A549 (cell line): ENCODE results near the gene DNAJB6. TPM values are rescaled to one million over a fixed set of nuclear protein-coding genes. Genes with fewer than 3 reads are reported as not detected.

Experiments used
- ATAC-seq, 2 experiments: fragments of 200-7000 bp in 1 of 2; fragments of >200 bp in 1 of 2; cut with Nextera tagmentation in 1 of 2; cut with Tn5 transposase in 1 of 2; 3 replicates each; pipeline versions ENCODE4 v1.8.0 to v1.9.1; 2018 to 2020; ENCODE audit warnings: mild to moderate bottlenecking in 1 of 2, moderate library complexity in 1 of 2
- CTCF ChIA-PET: fragments of 300-600 bp; sonication (Branson Sonifier 250); formaldehyde crosslinking; extraction: SDS; loops from one replicate; lab custom pipeline; 2021; ENCODE audit warnings: antibody characterized with exemption, inconsistent platforms; lab: Yijun Ruan, JAX
- POLR2A ChIA-PET: fragments of 350-600 bp; formaldehyde crosslinking; extraction: SDS; loops from one replicate; lab custom pipeline; 2021; ENCODE audit warnings: antibody characterized with exemption, inconsistent platforms; lab: Yijun Ruan, JAX
- DNase-seq, 2 experiments: peaks; one replicate each; pipeline versions ENCODE4 v3.0.0 to v3.0.0-alpha.2; 2011 to 2016; ENCODE audit warnings: low read depth in 1 of 2, low spot score in 1 of 2
- FAIRE-seq: peaks from 2 replicates; lab custom pipeline; 2011; peaks lifted over from hg19 to GRCh38; lab: Jason Lieb, UNC
- H3K27ac ChIP-seq, 2 experiments: fragments of >200 bp; sonication (Bioruptor Twin); formaldehyde crosslinking; 3 replicates each; pipeline ENCODE4 v1.5.1; 2016 to 2017
- H3K4me1 ChIP-seq: fragments of >200 bp; sonication (Bioruptor Twin); formaldehyde crosslinking; 3 replicates; pipeline ENCODE4 v1.6.1; 2016
- H3K4me2 ChIP-seq: fragments of >200 bp; sonication (Bioruptor Twin); formaldehyde crosslinking; 3 replicates; pipeline ENCODE4 v1.6.1; 2016
- H3K4me3 ChIP-seq: fragments of >200 bp; sonication (Bioruptor Twin); formaldehyde crosslinking; 3 replicates; pipeline ENCODE4 v1.5.1; 2016
- H3K9me3 ChIP-seq: fragments of >200 bp; sonication (Bioruptor Twin); formaldehyde crosslinking; 3 replicates; pipeline ENCODE4 v1.6.1; 2016
- BCL3 ChIP-seq: fragments of >200 bp; sonication (Bioruptor Twin); formaldehyde crosslinking; IDR thresholded peaks from 3 replicates; pipeline ENCODE4 v1.6.1; 2016
- BHLHE40 ChIP-seq: IDR thresholded peaks from 2 replicates; pipeline ENCODE4 v1.6.1; 2012; ENCODE audit warnings: low read depth, low read length, inconsistent platforms
- CBX2 ChIP-seq: fragments of 200-600 bp; sonication (generic); IDR thresholded peaks from 2 replicates; pipeline ENCODE4 v1.6.1; 2016; ENCODE audit warnings: low read depth, mild to moderate bottlenecking, borderline replicate concordance
- CEBPB ChIP-seq, 2 experiments: fragments of >200 bp in 1 of 2; sonication (Bioruptor Twin) in 1 of 2; formaldehyde crosslinking in 1 of 2; IDR thresholded peaks; 2 replicates each; pipeline ENCODE4 v1.6.1; 2012 to 2016
- CHD2 ChIP-seq: fragments of 150-350 bp; IDR thresholded peaks from 2 replicates; pipeline ENCODE4 v1.6.1; 2014; ENCODE audit warnings: low read length; ENCODE audit not compliant: partially characterized antibody
- E2F6 ChIP-seq: IDR thresholded peaks from 2 replicates; pipeline ENCODE4 v1.6.1; 2012; ENCODE audit warnings: low read depth, borderline replicate concordance
- FOSB ChIP-seq: fragments of 250-450 bp; sonication (Bioruptor Pico); IDR thresholded peaks from 2 replicates; pipeline ENCODE4 v1.5.0; 2020; ENCODE audit warnings: mild to moderate bottlenecking, moderate library complexity
- GATA3 ChIP-seq: IDR thresholded peaks from 2 replicates; pipeline ENCODE4 v1.6.1; 2012; ENCODE audit warnings: borderline replicate concordance
- HMGXB4 ChIP-seq: fragments of 250-450 bp; sonication (Bioruptor Pico); IDR thresholded peaks from 2 replicates; pipeline ENCODE4 v1.5.0; 2021; ENCODE audit warnings: mild to moderate bottlenecking, moderate library complexity, borderline replicate concordance
- HOXB5 ChIP-seq: fragments of 250-450 bp; sonication (Bioruptor Pico); IDR thresholded peaks from 2 replicates; pipeline ENCODE4 v1.5.0; 2020; ENCODE audit warnings: mild to moderate bottlenecking, moderate library complexity
- JUN ChIP-seq, 2 experiments: fragments of >200 bp; sonication (Bioruptor Twin); formaldehyde crosslinking; IDR thresholded peaks; 2 replicates in 1 of 2; 3 replicates in 1 of 2; pipeline ENCODE4 v1.6.1; 2016 to 2017
- KDM5A ChIP-seq: fragments of 200-600 bp; sonication (generic); IDR thresholded peaks from 2 replicates; pipeline ENCODE4 v1.6.1; 2016; ENCODE audit warnings: antibody characterized with exemption, mild to moderate bottlenecking
- PBX3 ChIP-seq: IDR thresholded peaks from 2 replicates; pipeline ENCODE4 v1.6.1; 2012
- POLR2A ChIP-seq: IDR thresholded peaks from 2 replicates; pipeline ENCODE4 v1.6.1; 2012; ENCODE audit warnings: mild to moderate bottlenecking, low read length
- RAD21 ChIP-seq, 2 experiments: fragments of >200 bp in 1 of 2; sonication (Bioruptor Twin) in 1 of 2; formaldehyde crosslinking in 1 of 2; IDR thresholded peaks in 1 of 2; conservative IDR thresholded peaks in 1 of 2; 2 replicates in 1 of 2; 3 replicates in 1 of 2; pipeline ENCODE4 v1.6.1; 2012 to 2018; ENCODE audit warnings: inconsistent platforms in 1 of 2
- RNF2 ChIP-seq: fragments of 200-600 bp; sonication (generic); IDR thresholded peaks from 2 replicates; pipeline ENCODE4 v1.6.1; 2016; ENCODE audit warnings: low read depth, mild to moderate bottlenecking, antibody characterized with exemption, moderate library complexity, borderline replicate concordance
- ZFP36 ChIP-seq: fragments of 450-650 bp; IDR thresholded peaks from 2 replicates; pipeline ENCODE4 v1.6.1; 2014; ENCODE audit warnings: borderline replicate concordance; ENCODE audit not compliant: partially characterized antibody
- ZNF302 ChIP-seq: fragments of 250-450 bp; sonication (Bioruptor Pico); IDR thresholded peaks from 2 replicates; pipeline ENCODE4 v1.9.0; 2021; ENCODE audit warnings: inconsistent platforms, mild to moderate bottlenecking, moderate library complexity
- WGBS: methylation state at CpG from one replicate; pipeline ENCODE4 v1.1.6; 2017; ENCODE audit errors: missing lambda C conversion rate; 5-methylcytosine and 5-hydroxymethylcytosine counted together
- polyA plus RNA-seq, 4 experiments: library from polyadenylated mRNA; depleted of rRNA in 3 of 4; stranded (reverse); fragments of >200 nt; fragmentation: RNase III in 1 of 4; extraction: RNeasy Plus Mini Kit Qiagen cat#74134 plus additional on column Dnase treatment in 1 of 4; gene quantifications; 2 replicates in 3 of 4; 3 replicates in 1 of 4; pipeline ENCODE4 v1.2.3, GENCODE V29; 2011 to 2017

The DNAJB6 gene
- polyA plus RNA-seq, 2 of the 4 experiments (the other 2 are of a cell fraction), result 117 to 136 TPM

GRCh38 chr7:157425761-157426160 lies 89.0 kb downstream of the DNAJB6 start:
- FAIRE-seq (no peak), DNase-seq (no peak), ATAC-seq (no peak)
- Histone ChIP-seq H3K9me3 (no peaks in the 10 kb centered on the region), H3K4me1 (no peaks in the 10 kb centered on the region), H3K27ac (no peak overlapping the region), H3K4me2 (no peak overlapping the region), H3K4me3 (no peak overlapping the region)
- ChIA-PET POLR2A (no interaction called here), CTCF (no interaction called here)
- 89% methylated on average over 17 of the region's 19 CpGs for WGBS
- no peak for TF ChIP-seq CBX2
- no peak for TF ChIP-seq RNF2

GRCh38 chr7:157426463-157427301 lies 89.9 kb downstream of the DNAJB6 start:
- ChIA-PET CTCF (interaction anchor here (0.7 kb wide), 1 partner anchor 1322 kb away, joined by 4 read pairs; no protein-coding TSS in a partner anchor), POLR2A (no interaction called here)
- Histone ChIP-seq H3K4me1 (no peaks in the 10 kb centered on the region), H3K4me2 (no peak overlapping the region), H3K27ac (no peak overlapping the region), H3K4me3 (no peak overlapping the region), H3K9me3 (no peaks in the 10 kb centered on the region)
- 83% methylated on average over 31 of the region's 42 CpGs for WGBS
- ATAC-seq (no peak), FAIRE-seq (no peak), DNase-seq (no peak)
- TF ChIP-seq ZFP36, result no peak
- no peak for TF ChIP-seq BHLHE40
- TF ChIP-seq BCL3, result no peak
- no peak for TF ChIP-seq FOSB (CRISPR knock-in tag)
- TF ChIP-seq ZNF302 (CRISPR knock-in tag), result no peak
- no peak for TF ChIP-seq CHD2
- TF ChIP-seq GATA3, result no peak
- TF ChIP-seq HMGXB4 (CRISPR knock-in tag), result no peak
- no peak for TF ChIP-seq E2F6
- no peak for TF ChIP-seq RAD21 (conservative IDR thresholded peaks at IDR 0.05 in 1 of 2, IDR thresholded peaks at IDR 0.05 in 1 of 2)
- no peak for TF ChIP-seq CEBPB (IDR thresholded peaks at IDR 0.05)
- no peak for TF ChIP-seq HOXB5 (CRISPR knock-in tag)

GRCh38 chr7:157427811-157428553 lies 91.2 kb downstream of the DNAJB6 start:
- 77% methylated on average over 10 of the region's 23 CpGs for WGBS
- ChIA-PET CTCF (no interaction called here), POLR2A (no interaction called here)
- no peak for DNase-seq
- H3K4me2 ChIP-seq, result no peak overlapping the region
- TF ChIP-seq BCL3 (no peak), FOSB (CRISPR knock-in tag) (no peak), JUN (IDR thresholded peaks at IDR 0.05) (no peak), BHLHE40 (no peak), PBX3 (no peak), POLR2A (no peak), RAD21 (conservative IDR thresholded peaks at IDR 0.05 in 1 of 2, IDR thresholded peaks at IDR 0.05 in 1 of 2) (no peak), KDM5A (no peak), CBX2 (no peak)
- no peak for FAIRE-seq
- no peak overlapping the region for H3K27ac ChIP-seq
- peaks cover 6% of the 10 kb centered on the region; the same call in 1 of the 3 replicates for H3K4me1 ChIP-seq
- no peak for ATAC-seq
- H3K4me3 ChIP-seq, result no peak overlapping the region
- no peaks in the 10 kb centered on the region for H3K9me3 ChIP-seq
